ENCODE data around the gene TRAPPC5.
A peak's percentile ranks its signal among the peaks of the same experiment; 100 is the strongest.

GRCh38 chr19:7665076-7665475 is 15.6 kb upstream of the TRAPPC5 start:
- TF ChIP-seq CTCF (IDR thresholded peaks at IDR 0.05): no peak
- peak; percentile 43 for TF ChIP-seq POLR2AphosphoS5 (IDR thresholded peaks at IDR 0.05)
- no peak for TF ChIP-seq POLR2A (IDR thresholded peaks at IDR 0.05)
